Measurements from ENCODE around the gene PIAS4.

PIAS4 gene

DNA sequence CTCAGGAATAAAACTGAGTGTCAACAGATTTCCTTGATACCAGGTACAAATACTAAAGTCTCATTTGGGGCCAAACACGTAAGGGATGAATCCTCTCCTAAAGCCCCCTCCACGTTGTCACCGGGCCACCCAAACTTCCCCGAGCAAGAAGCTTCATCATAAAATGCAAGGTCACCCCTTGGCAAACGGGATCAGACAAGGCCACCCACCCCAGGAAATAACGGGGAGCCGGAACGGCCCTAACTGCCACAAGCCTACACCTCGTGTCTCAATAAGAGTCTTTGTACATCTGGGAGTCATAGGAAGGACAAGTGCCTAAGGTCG, 23.0 kb upstream of the PIAS4 start:
- ChIA-PET CTCF (interaction anchor here (1.2 to 1.7 kb wide), 3 partner anchors 202 to 223 kb away, joined by 3 to 4 read pairs (median 4); partner anchors contain the start of gene MRPL54), POLR2A (interaction anchor here (1.5 to 2.3 kb wide), 4 partner anchors 9 to 216 kb away, joined by 4 to 19 read pairs (median 13); partner anchors contain the start of gene DAPK3)
- no peak for DNase-seq (ENCODE audit: extremely low spot score)
- TF ChIP-seq, protein P1, sequence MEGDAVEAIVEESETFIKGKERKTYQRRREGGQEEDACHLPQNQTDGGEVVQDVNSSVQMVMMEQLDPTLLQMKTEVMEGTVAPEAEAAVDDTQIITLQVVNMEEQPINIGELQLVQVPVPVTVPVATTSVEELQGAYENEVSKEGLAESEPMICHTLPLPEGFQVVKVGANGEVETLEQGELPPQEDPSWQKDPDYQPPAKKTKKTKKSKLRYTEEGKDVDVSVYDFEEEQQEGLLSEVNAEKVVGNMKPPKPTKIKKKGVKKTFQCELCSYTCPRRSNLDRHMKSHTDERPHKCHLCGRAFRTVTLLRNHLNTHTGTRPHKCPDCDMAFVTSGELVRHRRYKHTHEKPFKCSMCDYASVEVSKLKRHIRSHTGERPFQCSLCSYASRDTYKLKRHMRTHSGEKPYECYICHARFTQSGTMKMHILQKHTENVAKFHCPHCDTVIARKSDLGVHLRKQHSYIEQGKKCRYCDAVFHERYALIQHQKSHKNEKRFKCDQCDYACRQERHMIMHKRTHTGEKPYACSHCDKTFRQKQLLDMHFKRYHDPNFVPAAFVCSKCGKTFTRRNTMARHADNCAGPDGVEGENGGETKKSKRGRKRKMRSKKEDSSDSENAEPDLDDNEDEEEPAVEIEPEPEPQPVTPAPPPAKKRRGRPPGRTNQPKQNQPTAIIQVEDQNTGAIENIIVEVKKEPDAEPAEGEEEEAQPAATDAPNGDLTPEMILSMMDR (IDR thresholded peaks at IDR 0.05; ENCODE audit: control extremely low read depth, extremely low read depth, low read depth, missing control alignments): no peak

DNA sequence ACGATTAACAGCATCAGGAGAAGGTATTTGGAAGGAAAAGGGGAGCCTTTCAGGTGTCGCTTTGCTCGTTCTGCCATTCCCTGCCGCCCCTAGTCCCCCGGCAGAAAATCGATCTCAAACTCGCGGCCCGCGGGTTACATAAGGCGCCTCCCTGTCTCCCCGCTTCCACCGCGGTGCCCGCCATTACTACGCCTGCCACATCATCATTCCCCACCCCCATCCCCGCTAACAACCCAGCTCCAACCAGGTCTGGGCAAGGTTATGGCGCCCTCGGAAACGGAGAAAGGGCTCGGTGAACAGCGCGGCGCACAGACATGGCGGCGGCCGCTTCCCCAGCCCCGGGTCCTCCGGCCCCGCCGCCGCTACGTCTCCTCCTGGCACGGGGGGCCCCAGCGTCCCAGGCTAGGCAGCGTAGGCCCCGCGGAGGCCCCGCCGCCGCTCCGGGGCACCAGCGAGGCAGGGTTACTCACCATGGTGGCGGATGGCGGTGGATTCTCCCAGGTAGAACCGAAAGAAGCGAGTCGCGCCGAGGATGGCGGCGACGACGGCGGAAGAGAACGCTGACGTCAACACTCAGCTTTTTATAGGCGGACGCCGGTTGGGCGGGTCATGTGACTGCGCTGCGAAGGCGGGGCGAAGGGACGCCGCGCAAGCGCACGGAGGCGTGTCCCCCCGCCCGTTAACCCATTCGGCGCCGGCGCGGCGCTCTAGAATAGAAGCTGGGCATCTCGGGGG, 22.5 kb upstream of the PIAS4 start, which contains the start of gene EEF2:
Gene EEF2, minus strand, starts transcription at position 556 of the 735 bp plus-strand sequence. Its CDS starts 83 bp downstream, at position 473.
- ChIA-PET POLR2A (interaction anchor here (0.5 to 2.3 kb wide), 12 partner anchors 9 to 1365 kb away, joined by 3 to 19 read pairs (median 4); partner anchors contain the start of genes DAPK3, FEM1A and MRPL54), CTCF (interaction anchor here (0.7 to 1.7 kb wide), 12 partner anchors 10 to 223 kb away, joined by 3 to 8 read pairs (median 4); partner anchors contain the start of genes DAPK3, MRPL54 and PIAS4)
- TF ChIP-seq, protein P1 (IDR thresholded peaks at IDR 0.05; ENCODE audit: control extremely low read depth, extremely low read depth, low read depth, missing control alignments): no peak
- peak; percentile 93 for DNase-seq (ENCODE audit: extremely low spot score)

DNA sequence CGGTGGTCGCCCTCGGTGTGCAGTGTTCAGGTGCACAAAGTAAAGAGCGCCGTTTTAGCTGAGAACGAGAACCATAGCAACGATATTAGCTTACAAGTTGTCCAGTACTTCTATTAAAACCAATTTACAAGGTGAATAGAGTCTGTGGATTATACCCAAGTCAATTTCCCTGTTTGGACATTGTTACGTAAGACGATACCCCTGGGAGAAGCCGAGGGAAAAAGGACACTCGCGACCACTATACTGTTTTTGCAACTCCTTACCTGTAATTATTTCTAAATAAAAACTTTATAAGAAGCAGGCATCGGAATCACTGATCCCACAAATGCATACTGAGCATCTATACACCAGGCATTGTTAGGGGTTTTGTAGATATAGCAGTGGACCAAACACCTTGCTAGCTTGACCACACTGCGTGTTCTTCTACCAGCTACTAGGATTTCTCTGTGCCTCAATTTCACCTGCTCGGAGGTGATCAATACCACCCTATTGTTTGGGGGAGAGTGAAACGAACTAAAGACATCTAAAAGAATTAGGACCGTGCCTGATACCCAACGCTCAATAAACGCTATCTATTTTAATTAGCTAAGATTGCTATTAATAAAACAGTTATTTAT, 21.8 kb upstream of the PIAS4 start:
- POLR2A ChIA-PET: interaction anchor here (0.5 to 2.3 kb wide), 11 partner anchors 8 to 1365 kb away, joined by 3 to 19 read pairs (median 4); partner anchors contain the start of genes DAPK3 and FEM1A
- DNase-seq (ENCODE audit: extremely low spot score): no peak
- TF ChIP-seq, protein P1 (IDR thresholded peaks at IDR 0.05; ENCODE audit: control extremely low read depth, extremely low read depth, low read depth, missing control alignments): no peak
- CTCF ChIA-PET: interaction anchor here (0.7 to 1.7 kb wide), 12 partner anchors 10 to 223 kb away, joined by 3 to 8 read pairs (median 4); partner anchors contain the start of genes DAPK3, MRPL54 and PIAS4

DNA sequence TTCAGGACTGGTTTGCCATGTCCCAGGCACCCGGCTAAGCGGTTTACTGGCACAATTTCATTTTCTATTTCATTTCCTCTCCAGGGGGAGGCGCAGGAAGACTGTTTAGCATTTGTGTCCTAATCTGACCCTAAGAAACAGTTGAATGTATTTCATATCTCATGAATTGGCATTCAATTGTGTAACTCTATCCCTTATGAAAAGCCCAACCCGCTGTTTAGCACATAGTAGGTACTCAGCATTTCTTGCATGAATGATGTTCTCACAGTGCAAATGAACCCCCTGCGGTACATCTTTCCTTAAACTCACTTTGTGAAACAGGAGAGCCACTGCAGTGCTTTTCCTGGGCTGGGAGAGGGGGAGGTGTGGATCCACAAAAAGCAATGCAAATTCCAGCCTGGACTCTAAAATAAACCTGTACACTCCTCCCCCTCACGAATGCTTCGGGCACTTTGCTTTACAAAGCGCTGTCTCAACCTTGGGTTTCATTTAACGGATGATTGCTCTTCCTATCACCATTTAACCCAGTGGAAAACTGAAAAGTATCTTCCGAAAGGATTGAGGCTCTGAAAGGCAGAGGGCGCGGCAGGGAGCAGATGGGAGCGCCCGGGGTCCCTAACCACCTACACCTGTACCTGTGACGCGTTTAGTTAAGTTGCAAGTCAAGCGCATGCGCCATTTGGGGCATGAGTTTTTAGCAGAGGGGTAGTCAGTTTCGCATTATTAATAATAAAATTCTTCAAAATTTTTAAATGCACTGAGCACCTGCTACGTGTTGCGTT, 21.1 kb upstream of the PIAS4 start:
- ChIA-PET POLR2A (interaction anchor here (2.3 kb wide), 1 partner anchor 11 kb away, joined by 13 read pairs; no protein-coding TSS in a partner anchor), CTCF (interaction anchor here (1.1 to 1.7 kb wide), 10 partner anchors 15 to 216 kb away, joined by 3 to 17 read pairs (median 4); partner anchors contain the start of gene DAPK3)
- DNase-seq (ENCODE audit: extremely low spot score): peak; percentile 51
- TF ChIP-seq, protein P1 (IDR thresholded peaks at IDR 0.05; ENCODE audit: control extremely low read depth, extremely low read depth, low read depth, missing control alignments): peak; percentile 68

DNA sequence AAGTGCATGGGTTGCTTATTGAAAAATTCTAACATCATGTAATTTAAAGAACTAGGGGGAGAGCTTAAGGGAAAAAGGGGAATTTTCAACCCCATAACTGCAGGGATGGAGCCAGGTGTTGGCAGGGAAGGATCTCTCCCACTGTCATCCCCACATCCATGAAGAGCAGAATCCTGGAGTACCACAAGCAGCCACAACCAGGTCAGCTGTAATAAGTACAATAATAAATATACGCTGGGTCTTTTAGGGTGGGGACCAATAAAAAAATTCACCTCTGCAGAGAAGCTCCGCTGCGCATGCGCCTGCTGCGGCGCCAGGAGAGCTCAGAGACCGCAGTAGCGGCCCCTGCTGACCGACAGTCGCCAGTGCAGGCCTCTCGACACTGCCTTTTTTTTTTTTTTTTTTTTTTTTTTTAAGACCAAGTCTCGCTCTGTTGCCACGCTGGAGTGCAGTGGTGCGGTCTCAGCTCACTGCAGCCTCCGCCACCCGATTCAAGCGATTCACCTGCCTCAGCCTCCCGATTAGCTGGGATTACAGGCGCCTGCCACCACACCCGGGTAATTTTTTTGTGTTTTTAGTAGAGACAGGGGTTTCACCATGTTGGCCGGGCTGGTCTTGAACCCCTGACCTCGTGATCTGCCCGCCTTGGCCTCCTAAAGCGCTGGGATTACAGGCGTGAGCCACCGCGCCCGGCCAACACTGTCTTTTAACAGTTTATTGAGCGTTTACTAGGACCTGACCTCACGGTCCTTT, 19.7 kb upstream of the PIAS4 start:
- ChIA-PET CTCF (interaction anchor here (0.6 to 2.0 kb wide), 27 partner anchors 9 to 483 kb away, joined by 3 to 17 read pairs (median 4); partner anchors contain the start of genes DAPK3, EBI3 and PIAS4), POLR2A (interaction anchor here (0.6 to 1.7 kb wide), 12 partner anchors 9 to 1512 kb away, joined by 3 to 10 read pairs (median 5); partner anchors contain the start of genes DAPK3 and GADD45B)
- DNase-seq (ENCODE audit: extremely low spot score): peak; percentile 89
- TF ChIP-seq, protein P1 (IDR thresholded peaks at IDR 0.05; ENCODE audit: control extremely low read depth, extremely low read depth, low read depth, missing control alignments): peak; percentile 84

Measured in GM10248 (cell line).